Amygdala (tissue), 56 donors: Measurements from ENCODE around the gene USP47.

Experiments used
- DNase-seq, 56 donors: peaks; one replicate each; lab custom pipeline; 2025; lab: John Stamatoyannopoulos, UW

Gene USP47

GRCh38 chr11:11978098-11978637 lies 136.4 kb downstream of the USP47 start:
- DNase-seq: no peak

GRCh38 chr11:11978792-11979487 lies 137.2 kb downstream of the USP47 start:
- no peak for DNase-seq

- DNase-seq: no peak
Measured at GRCh38 chr11:11979488-11980117, 137.8 kb downstream of the USP47 start.

GRCh38 chr11:11980200-11980599 lies 138.4 kb downstream of the USP47 start:
- DNase-seq: no peak

GRCh38 chr11:11980841-11981308 lies 139.1 kb downstream of the USP47 start:
- no peak for DNase-seq

GRCh38 chr11:11981364-11981763 lies 139.6 kb downstream of the USP47 start:
- DNase-seq: peak in 2 of 56 donors; percentile 30 to 44

GRCh38 chr11:11981840-11982239 lies 140.1 kb downstream of the USP47 start:
- no peak for DNase-seq

- DNase-seq: no peak
Measured at GRCh38 chr11:11982461-11982860, 140.7 kb downstream of the USP47 start.

GRCh38 chr11:11982975-11983374 lies 141.2 kb downstream of the USP47 start:
- DNase-seq: no peak

GRCh38 chr11:11983427-11983826 lies 141.7 kb downstream of the USP47 start:
- no peak for DNase-seq

GRCh38 chr11:11984563-11984962 lies 142.8 kb downstream of the USP47 start:
- DNase-seq: no peak

- DNase-seq: no peak
Measured at GRCh38 chr11:11985016-11985715, 143.4 kb downstream of the USP47 start.

- no peak for DNase-seq
Measured at GRCh38 chr11:11985954-11986949, 144.5 kb downstream of the USP47 start.

GRCh38 chr11:11987503-11988022 lies 145.8 kb downstream of the USP47 start:
- no peak for DNase-seq

GRCh38 chr11:11988099-11988651 lies 146.4 kb downstream of the USP47 start:
- DNase-seq: no peak

- no peak for DNase-seq
Measured at GRCh38 chr11:11988681-11989261, 147.0 kb downstream of the USP47 start.

GRCh38 chr11:11989774-11990744 lies 148.3 kb downstream of the USP47 start:
- no peak for DNase-seq
